Neural cell (in vitro differentiated cells): ENCODE measurements around the gene ATP6V1B1. TPM values are rescaled to one million over a fixed set of nuclear protein-coding genes. Genes with fewer than 3 reads are reported as not detected.

Experiments used
- H2AFZ ChIP-seq: fragments of 200-600, 300-800 bp; sonication (generic), shearing (Covaris generic); 2 replicates; pipeline ENCODE4 v1.6.0; 2014; ENCODE audit warnings: low read depth, mild to moderate bottlenecking, antibody characterized with exemption, low read length, moderate library complexity
- H3F3A ChIP-seq: fragments of 200-600 bp; shearing (Covaris generic); 2 replicates; pipeline ENCODE4 v1.6.1; 2016; ENCODE audit warnings: mild to moderate bottlenecking, moderate library complexity, mixed read lengths, antibody characterized with exemption, low read length; ENCODE audit not compliant: insufficient read depth, poor library complexity, severe bottlenecking
- H3K27ac ChIP-seq: fragments of 200-600, 300-800 bp; sonication (generic), shearing (Covaris generic); 2 replicates; pipeline ENCODE4 v1.5.1; 2014; ENCODE audit warnings: mild to moderate bottlenecking, low read length, moderate library complexity
- H3K27me3 ChIP-seq: fragments of 300-800, 200-600 bp; sonication (generic), shearing (Covaris generic); 2 replicates; pipeline ENCODE4 v1.6.0; 2014; ENCODE audit warnings: mild to moderate bottlenecking, low read depth, low read length, moderate library complexity; ENCODE audit not compliant: insufficient read depth
- H3K36me3 ChIP-seq: fragments of 300-800, 200-600 bp; sonication (generic), shearing (Covaris generic); 2 replicates; pipeline ENCODE4 v1.5.1; 2014; ENCODE audit warnings: mild to moderate bottlenecking, antibody characterized with exemption, low read length, moderate library complexity; ENCODE audit not compliant: insufficient read depth
- H3K4me2 ChIP-seq: fragments of 300-800, 200-600 bp; sonication (generic), shearing (Covaris generic); 2 replicates; pipeline ENCODE4 v1.6.0; 2014; ENCODE audit warnings: mild to moderate bottlenecking, low read length
- H3K4me3 ChIP-seq: fragments of 300-800, 200-600 bp; sonication (generic), shearing (Covaris generic); 2 replicates; pipeline ENCODE4 v1.5.1; 2014; ENCODE audit warnings: mild to moderate bottlenecking, low read length, moderate library complexity
- H3K79me2 ChIP-seq: fragments of 200-600 bp; shearing (Covaris generic); replicated peaks from 2 replicates; pipeline ENCODE4 v1.6.0; 2014; ENCODE audit warnings: mild to moderate bottlenecking, low read length, moderate library complexity; ENCODE audit not compliant: insufficient read depth
- H3K9ac ChIP-seq: fragments of 300-800, 200-600 bp; sonication (generic), shearing (Covaris generic); 2 replicates; pipeline ENCODE4 v1.6.1; 2016; ENCODE audit warnings: mild to moderate bottlenecking, low read length, mixed read lengths
- H3K9me2 ChIP-seq: fragments of 200-600 bp; shearing (Covaris generic); 2 replicates; pipeline ENCODE4 v1.6.1; 2016; ENCODE audit warnings: mild to moderate bottlenecking, low read length, mixed read lengths; ENCODE audit not compliant: insufficient read depth
- H3K9me3 ChIP-seq: fragments of 200-600, 300-800 bp; sonication (generic), shearing (Covaris generic); 2 replicates; pipeline ENCODE4 v1.6.1; 2016; ENCODE audit warnings: mild to moderate bottlenecking, mixed run types, low read length, moderate library complexity, mixed read lengths
- H4K20me1 ChIP-seq: fragments of 200-600 bp; shearing (Covaris generic); 2 replicates; pipeline ENCODE4 v1.6.1; 2016; ENCODE audit warnings: mild to moderate bottlenecking, mixed run types; ENCODE audit not compliant: insufficient read depth
- EP300 ChIP-seq: fragments of 450-650 bp; conservative IDR thresholded peaks from 2 replicates; pipeline ENCODE4 v1.6.1; 2014; ENCODE audit warnings: antibody characterized with exemption, mild to moderate bottlenecking, moderate library complexity; ENCODE audit not compliant: poor library complexity, severe bottlenecking
- EZH2 ChIP-seq: fragments of 200-600, 300-800 bp; shearing (Covaris generic), sonication (generic); IDR thresholded peaks from 2 replicates; pipeline ENCODE4 v1.6.1; 2014; ENCODE audit warnings: antibody characterized with exemption, low read length, borderline replicate concordance, mild to moderate bottlenecking; ENCODE audit not compliant: insufficient read depth, poor library complexity, severe bottlenecking
- MXI1 ChIP-seq: fragments of 450-650 bp; conservative IDR thresholded peaks from 2 replicates; pipeline ENCODE4 v1.6.1; 2014; ENCODE audit warnings: antibody characterized with exemption, mild to moderate bottlenecking; ENCODE audit not compliant: poor library complexity, severe bottlenecking
- POLR2AphosphoS5 ChIP-seq: IDR thresholded peaks from 2 replicates; pipeline ENCODE4 v1.6.1; 2012
- polyA plus RNA-seq: library from polyadenylated mRNA; depleted of rRNA; stranded (reverse); fragments of >200 nt; gene quantifications from 2 replicates; pipeline ENCODE4 v1.2.3, GENCODE V29; 2014
- TF ChIP-seq, protein P1 (sequence below): fragments of 450-650 bp; IDR thresholded peaks from 2 replicates; pipeline ENCODE4 v1.5.1; 2014; ENCODE audit warnings: antibody characterized with exemption, mild to moderate bottlenecking, moderate library complexity; ENCODE audit not compliant: poor library complexity, severe bottlenecking

Gene ATP6V1B1
- polyA plus RNA-seq, 1 donor from 2014 or later, result 0.12 TPM

DNA sequence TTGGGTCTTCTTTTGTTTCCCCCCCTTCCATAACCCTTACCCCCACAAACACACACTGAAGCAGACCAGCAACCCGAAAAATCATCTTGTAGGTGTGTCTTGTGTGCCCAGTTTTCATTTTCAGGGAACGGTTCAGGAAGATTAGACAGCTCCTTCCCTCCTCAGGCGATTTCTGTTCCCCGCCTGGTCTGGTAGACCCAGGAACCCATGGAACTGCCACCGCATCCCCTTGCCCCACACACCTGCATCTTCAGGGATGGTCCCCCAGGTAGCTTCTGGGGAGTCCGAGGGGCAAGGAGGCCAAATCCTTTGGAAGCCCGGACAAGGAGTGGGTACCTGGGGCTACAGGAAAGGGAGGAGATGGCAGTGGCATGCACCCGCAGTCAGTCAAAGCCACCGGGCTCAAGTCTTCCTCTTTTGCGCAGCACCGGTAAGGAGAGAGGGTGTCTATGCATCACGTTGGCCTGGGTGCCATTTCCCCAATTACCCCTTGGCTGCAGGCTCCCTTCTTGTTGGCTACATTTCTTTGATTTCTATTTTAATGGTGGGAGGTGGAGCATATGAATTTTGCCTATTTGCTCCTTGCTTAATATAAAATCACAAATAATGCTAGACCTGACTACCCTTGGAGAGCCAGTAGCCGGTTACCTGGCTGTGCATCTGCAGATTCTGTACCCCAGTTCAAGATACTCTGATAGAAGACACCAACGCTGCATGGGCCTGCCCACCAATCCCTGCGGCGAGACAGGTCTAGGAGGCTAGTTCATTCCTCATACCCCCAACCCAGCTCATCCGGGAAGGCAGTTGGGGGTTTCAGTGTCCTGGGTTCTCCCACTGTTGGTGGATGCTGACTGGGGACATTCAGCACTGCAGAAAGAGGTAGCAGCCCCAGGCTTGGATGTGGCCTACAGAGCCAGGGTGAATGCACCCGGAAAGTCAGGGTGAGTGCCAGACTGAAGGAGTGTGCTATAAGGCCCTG lies 30.0 kb upstream of the ATP6V1B1 start:
- Histone ChIP-seq H3K4me3 (no peak overlapping the region), H4K20me1 (no peaks in the 10 kb centered on the region), H3K27me3 (peaks cover 100% of the 10 kb centered on the region), H3K9ac (no peak overlapping the region), H3K9me3 (peaks cover 14% of the 10 kb centered on the region), H3F3A (no peaks in the 10 kb centered on the region), H3K9me2 (no peaks in the 10 kb centered on the region), H3K27ac (no peak overlapping the region), H3K4me2 (no peak overlapping the region), H3K36me3 (no peaks in the 10 kb centered on the region), H3K79me2 (no peaks in the 10 kb centered on the region), H2AFZ (no peak overlapping the region)
- no peak for TF ChIP-seq MXI1
- TF ChIP-seq, protein P1, sequence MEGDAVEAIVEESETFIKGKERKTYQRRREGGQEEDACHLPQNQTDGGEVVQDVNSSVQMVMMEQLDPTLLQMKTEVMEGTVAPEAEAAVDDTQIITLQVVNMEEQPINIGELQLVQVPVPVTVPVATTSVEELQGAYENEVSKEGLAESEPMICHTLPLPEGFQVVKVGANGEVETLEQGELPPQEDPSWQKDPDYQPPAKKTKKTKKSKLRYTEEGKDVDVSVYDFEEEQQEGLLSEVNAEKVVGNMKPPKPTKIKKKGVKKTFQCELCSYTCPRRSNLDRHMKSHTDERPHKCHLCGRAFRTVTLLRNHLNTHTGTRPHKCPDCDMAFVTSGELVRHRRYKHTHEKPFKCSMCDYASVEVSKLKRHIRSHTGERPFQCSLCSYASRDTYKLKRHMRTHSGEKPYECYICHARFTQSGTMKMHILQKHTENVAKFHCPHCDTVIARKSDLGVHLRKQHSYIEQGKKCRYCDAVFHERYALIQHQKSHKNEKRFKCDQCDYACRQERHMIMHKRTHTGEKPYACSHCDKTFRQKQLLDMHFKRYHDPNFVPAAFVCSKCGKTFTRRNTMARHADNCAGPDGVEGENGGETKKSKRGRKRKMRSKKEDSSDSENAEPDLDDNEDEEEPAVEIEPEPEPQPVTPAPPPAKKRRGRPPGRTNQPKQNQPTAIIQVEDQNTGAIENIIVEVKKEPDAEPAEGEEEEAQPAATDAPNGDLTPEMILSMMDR, result no peak
- no peak for TF ChIP-seq POLR2AphosphoS5
- TF ChIP-seq EZH2, result no peak
- TF ChIP-seq EP300, result no peak

DNA sequence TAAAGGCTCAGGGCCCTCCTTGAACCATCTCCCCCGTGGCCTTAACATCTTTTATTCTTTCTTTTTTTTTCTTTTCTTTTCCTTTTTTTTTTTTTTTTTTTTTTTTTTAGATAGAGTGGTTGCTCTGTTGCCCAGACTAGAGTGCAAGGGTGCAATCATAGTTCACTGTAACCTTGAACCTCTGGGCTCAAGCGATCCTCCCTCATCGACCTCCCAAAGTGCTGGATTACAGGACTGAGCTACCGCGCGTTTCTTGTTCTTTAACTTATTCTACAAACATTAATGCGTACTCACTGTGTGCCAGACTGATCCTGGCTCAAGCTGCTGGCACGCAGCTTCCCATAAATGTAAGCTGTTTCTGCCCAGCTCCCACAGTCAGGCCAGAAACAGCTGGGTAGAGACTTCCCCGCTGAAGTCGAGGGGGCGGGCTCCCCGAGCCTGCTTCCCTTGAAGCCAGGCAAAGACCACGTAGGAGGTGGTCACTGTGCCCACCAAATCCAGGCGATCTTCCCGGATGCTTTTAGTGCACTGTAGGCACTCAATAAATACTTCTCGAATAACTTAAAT lies 29.2 kb upstream of the ATP6V1B1 start:
- no peaks in the 10 kb centered on the region for H3K79me2 ChIP-seq
- H3F3A ChIP-seq, result no peaks in the 10 kb centered on the region
- H3K9ac ChIP-seq, result no peak overlapping the region
- peaks cover 100% of the 10 kb centered on the region for H3K27me3 ChIP-seq
- H3K9me2 ChIP-seq, result no peaks in the 10 kb centered on the region
- H3K4me2 ChIP-seq, result no peak overlapping the region
- TF ChIP-seq POLR2AphosphoS5, result peak; percentile 10
- TF ChIP-seq, protein P1, result no peak
- H3K27ac ChIP-seq, result no peak overlapping the region
- H4K20me1 ChIP-seq, result no peaks in the 10 kb centered on the region
- H2AFZ ChIP-seq, result no peak overlapping the region
- H3K4me3 ChIP-seq, result no peak overlapping the region
- H3K36me3 ChIP-seq, result no peaks in the 10 kb centered on the region
- H3K9me3 ChIP-seq, result peaks cover 14% of the 10 kb centered on the region
